Epithelial cell of prostate (primary cell): ENCODE measurements around the gene EMCN.
"Not testable (repeated sequence)": the region's sequence is repeated elsewhere in the genome, so short reads cannot be mapped to it uniquely, and the experiment has no call there.

Source experiments
- DNase-seq: peaks from one replicate; pipeline ENCODE4 v3.0.0-alpha.2; 2011; ENCODE audit warnings: low read depth, low spot score
- H3K27ac ChIP-seq: fragments of 450-650 bp; 2 replicates; pipeline ENCODE4 v1.5.1; 2017; ENCODE audit warnings: mild to moderate bottlenecking

The EMCN gene

DNA sequence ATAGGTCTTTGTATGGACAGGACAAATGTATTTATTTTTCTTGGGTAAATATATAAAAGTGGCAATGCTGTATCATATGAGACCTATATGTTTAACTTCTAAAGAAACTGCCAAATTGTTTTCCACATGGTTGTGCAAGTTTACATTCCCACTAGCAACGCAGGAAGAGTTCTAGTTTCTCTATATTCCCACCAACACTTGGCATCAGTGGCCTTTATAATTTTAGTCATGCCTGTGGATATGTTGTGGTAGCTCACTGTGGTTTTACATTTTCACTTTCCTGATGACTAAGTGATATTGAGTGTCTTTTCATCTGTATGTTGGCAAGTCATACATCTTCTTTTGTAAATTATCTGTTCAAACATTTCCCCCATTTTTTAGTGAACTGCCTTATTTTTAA, 126.0 kb downstream of the EMCN start:
- H3K27ac ChIP-seq: no peak overlapping the region
- DNase-seq: peak; percentile 10

DNA sequence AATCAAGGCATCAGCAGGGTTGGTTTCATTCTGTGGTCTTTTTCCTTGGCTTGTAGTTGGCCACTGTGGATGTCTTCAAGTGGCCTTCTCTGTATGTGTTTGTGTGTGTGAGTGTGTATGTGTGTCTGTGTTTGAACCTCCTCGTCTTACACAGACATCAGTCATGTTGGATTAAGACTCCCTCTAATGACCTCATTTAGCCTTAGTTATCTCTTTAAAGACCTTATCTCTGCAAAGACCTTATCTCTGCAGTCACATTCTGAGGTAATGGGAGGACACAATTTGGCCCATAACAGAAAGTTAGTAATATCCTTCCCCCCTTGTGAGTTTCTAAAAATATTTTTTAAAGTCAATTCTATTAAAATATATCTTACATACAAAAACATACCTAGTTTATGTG, 126.7 kb downstream of the EMCN start:
- DNase-seq: no peak
- no peak overlapping the region for H3K27ac ChIP-seq

DNA sequence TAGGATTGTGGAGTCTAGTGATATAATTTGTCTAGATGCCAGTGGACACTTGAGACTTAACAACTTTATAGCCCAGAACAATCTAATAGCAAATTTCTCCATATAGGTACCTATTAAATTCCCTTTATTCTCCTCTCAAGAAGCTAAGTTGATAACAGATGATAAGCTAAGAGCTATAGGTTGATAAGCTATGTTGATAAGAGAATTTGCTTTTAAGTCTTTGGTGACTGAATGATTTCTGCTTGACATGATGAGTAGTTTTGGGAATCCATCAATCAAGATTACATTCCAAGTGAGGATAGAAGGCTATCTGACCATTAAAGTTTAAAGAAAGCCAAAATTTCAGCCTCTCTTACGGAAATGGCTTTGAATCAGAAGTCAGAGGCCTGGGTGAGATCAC, 131.6 kb downstream of the EMCN start:
- no peak overlapping the region for H3K27ac ChIP-seq
- no peak for DNase-seq

DNA sequence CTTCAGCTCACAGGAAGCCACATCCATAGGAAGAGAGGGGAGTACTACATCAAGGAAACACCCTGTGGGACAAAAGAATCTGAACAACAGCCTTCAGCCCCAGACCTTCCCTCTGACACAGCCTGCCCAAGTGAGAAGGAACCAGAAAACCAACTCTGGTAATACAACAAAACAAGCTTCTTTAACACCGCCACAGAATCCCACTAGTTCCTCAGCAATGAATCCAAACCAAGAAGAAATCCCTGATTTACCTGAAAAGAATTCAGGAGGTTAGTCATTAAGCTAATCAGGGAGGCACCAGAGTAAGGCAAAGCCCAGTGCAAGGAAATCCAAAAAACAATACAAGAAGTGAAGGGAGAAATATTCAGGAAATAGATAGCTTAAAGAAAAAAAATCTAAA, 137.4 kb downstream of the EMCN start:
- not testable (repeated sequence) for DNase-seq
- peak overlapping the region; percentile 53 for H3K27ac ChIP-seq

DNA sequence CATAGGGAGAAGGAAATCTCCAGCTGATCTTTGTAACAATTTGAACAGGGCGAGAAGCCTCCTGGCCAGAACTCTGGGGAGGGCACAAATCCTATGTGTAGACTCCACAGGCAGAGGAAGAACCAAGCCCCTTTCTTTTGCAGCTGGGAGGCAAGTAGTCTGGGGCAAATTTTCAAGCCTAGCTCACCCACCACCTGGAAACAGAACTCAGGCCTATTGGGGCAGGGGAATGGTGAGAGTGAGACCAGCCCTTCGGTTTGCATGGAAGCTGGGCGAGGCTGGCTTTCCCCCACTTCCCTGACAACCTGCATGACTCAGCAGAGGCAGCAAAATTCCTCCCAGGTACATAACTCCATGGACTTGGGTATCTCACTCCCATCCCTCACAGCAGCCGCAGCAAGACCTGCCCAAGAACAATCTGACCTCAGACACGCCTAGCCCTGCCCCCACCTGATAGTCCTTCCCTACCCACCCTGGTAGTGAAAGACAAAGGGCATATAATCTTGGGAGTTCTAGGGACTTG, 138.2 kb downstream of the EMCN start:
- peak; percentile 10 for DNase-seq
- H3K27ac ChIP-seq: peak overlapping the region; percentile 53

DNA sequence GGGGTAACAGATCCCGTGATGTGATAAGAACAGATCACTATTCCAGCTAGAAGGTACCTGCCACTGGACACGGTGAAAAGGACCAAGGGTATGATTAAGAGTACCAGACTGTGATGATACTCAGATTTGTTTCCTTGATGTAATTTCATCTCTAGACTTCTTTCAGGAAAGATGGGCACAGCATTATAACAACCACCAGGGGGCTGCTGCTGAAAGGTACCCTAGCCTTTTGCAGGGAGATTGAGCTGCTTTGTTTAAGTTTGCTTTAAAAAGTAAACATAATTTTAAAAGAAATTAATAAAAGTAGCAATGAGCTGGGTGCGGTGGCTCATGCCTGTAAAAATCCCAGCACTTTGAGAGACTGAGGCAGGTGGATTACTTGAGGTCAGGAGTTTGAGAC, 145.4 kb downstream of the EMCN start:
- H3K27ac ChIP-seq: no peak overlapping the region
- DNase-seq: no peak

- no peak overlapping the region for H3K27ac ChIP-seq
- no peak for DNase-seq
These were observed 148.0 kb downstream of the EMCN start for GRCh38 chr4:100369871-100370270.

- no peak for DNase-seq
These were observed 150.4 kb downstream of the EMCN start for GRCh38 chr4:100367451-100367850.

GRCh38 chr4:100366213-100366612, 151.6 kb downstream of the EMCN start:
- no peak for DNase-seq
- H3K27ac ChIP-seq: no peak overlapping the region

More at GRCh38 chr4:100367451-100367850, 150.4 kb downstream of the EMCN start:
- no peak overlapping the region for H3K27ac ChIP-seq

DNA sequence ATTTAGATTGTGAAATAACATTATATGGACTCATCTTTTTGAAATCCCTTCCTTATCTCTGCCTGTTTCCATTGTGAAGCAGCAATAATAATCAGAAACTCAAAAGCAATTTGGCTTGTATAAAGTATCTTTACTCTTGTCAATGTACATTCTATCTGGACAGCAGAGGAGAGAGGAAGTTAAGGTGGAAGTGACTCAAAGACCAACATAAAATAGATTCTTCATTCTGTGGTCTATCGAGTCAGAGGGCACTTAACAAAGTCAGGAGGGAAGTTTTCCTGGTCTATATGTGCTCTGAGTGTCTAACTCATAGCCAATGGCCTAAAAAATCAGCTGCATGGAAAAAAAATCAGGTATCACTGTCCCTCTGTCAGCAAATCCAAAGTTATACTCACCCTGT, 155.5 kb downstream of the EMCN start:
- no peak for DNase-seq
- H3K27ac ChIP-seq: no peak overlapping the region

GRCh38 chr4:100361336-100361735, 156.5 kb downstream of the EMCN start:
- DNase-seq: no peak
- no peak overlapping the region for H3K27ac ChIP-seq

DNA sequence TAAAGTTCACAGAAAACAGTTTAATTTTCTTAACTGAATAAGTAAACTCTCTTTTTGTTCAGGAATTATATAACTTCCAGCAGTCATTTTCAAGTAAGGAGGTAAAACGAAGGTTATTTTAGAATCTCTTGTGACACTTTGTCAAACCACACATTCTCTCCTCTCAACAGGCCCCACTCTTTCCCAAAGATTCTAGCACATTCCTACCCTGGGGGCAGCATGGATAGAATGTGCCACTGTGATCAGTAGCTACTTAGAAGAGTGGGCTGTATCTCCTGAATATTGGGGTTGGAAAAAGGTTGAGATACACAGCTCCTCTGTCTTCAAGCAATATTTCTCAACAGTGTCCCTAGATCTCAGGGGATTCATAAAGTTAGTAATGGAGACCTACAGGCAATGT, 157.6 kb downstream of the EMCN start:
- no peak for DNase-seq
- no peak overlapping the region for H3K27ac ChIP-seq

DNA sequence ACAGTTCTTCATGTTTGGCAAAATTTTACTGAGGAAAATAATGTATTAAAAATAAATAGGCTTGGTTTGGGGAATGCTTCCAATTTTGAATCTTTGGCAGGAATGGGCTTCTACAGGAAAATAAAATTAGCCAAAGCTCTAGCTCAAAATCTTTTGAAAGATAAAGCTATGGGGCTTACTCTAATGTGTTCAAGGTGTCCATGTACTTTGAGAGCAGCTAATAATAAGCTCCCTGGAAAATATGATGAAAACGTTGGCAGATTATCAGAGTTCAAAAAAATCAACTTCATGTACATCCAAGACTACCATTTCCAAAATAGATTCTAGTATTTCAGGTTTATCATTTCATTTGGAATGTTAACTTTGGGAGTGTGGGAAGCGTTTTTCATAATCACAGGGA, 158.4 kb downstream of the EMCN start:
- no peak overlapping the region for H3K27ac ChIP-seq
- no peak for DNase-seq

- no peak overlapping the region for H3K27ac ChIP-seq
- no peak for DNase-seq
These were observed 160.3 kb downstream of the EMCN start for GRCh38 chr4:100357542-100357941.

DNA sequence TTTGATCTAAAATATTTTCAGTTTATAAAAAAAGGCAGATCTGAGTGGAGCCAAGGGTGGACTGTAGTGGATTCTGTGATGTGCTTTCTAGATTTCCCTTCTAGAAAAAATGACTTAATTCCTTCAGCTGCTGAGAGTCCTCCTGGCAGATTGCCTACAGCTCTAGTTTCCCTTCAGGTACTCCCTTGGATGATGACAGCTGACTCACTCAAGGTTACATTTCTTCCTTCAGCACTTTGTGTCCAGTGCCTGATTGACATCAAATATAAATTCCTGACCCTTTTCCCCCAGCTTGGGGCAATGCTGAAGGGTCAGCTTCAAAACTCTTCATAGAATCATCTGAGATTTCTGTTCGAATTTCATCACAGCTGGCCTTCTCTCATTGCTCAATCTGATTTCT, 161.7 kb downstream of the EMCN start:
- peak; percentile 41 for DNase-seq

GRCh38 chr4:100352352-100352751, 165.5 kb downstream of the EMCN start:
- DNase-seq, H3K27ac ChIP-seq: not testable (repeated sequence)

More for the DNA sequence above, 161.7 kb downstream of the EMCN start:
- H3K27ac ChIP-seq: peak overlapping the region; percentile 12

GRCh38 chr4:100348473-100348872, 169.3 kb downstream of the EMCN start:
- peak; percentile 72 for DNase-seq
- H3K27ac ChIP-seq: peak overlapping the region; percentile 89

GRCh38 chr4:100347241-100347640, 170.6 kb downstream of the EMCN start:
- peak overlapping the region; percentile 89 for H3K27ac ChIP-seq
- DNase-seq: no peak

- H3K27ac ChIP-seq: no peak overlapping the region
- DNase-seq: no peak
These were observed 172.2 kb downstream of the EMCN start for GRCh38 chr4:100345585-100345984.
